Stimulated activated naive CD8-positive, alpha-beta T cell treated with anti-CD3 and anti-CD28 coated beads, Interleukin-15, amount 100 ng/mL, for 72 hours (primary cell): ENCODE results near the gene ASTL.
"Not testable (repeated sequence)": the region's sequence is repeated elsewhere in the genome, so short reads cannot be mapped to it uniquely, and the experiment has no call there.

Experiments used
- ATAC-seq: fragments of 150-1000 bp; cut with Tn5 transposase; 2 replicates; pipeline ENCODE4 v1.10.0; 2021; ENCODE audit warnings: mild to moderate bottlenecking, moderate library complexity
- DNase-seq, 2 donors: peaks; one replicate each; pipeline ENCODE4 v3.0.0; 2021 to 2022
- H3K27ac Mint-ChIP-seq, 2 donors: one replicate each; pipeline ENCODE4 v1.8.0; 2022; ENCODE audit warnings: mild to moderate bottlenecking in 2 of 2, mixed read lengths in 2 of 2, moderate library complexity in 2 of 2
- H3K27me3 Mint-ChIP-seq: one replicate; pipeline ENCODE4 v1.8.0; 2022; ENCODE audit warnings: mixed read lengths
- H3K4me1 Mint-ChIP-seq: one replicate; pipeline ENCODE4 v1.8.0; 2022; ENCODE audit warnings: mild to moderate bottlenecking, mixed read lengths
- H3K4me3 Mint-ChIP-seq, 2 donors: one replicate each; pipeline ENCODE4 v1.8.0; 2022; ENCODE audit warnings: mild to moderate bottlenecking in 2 of 2, mixed read lengths in 2 of 2, moderate library complexity in 1 of 2
- H3K9me3 Mint-ChIP-seq, 2 donors: one replicate each; pipeline ENCODE4 v1.8.0; 2022; ENCODE audit warnings: mixed read lengths in 2 of 2

ASTL gene

GRCh38 chr2:96143231-96143847 is 5.0 kb upstream of the ASTL start:
- DNase-seq, result peak in 1 of 2 donors; percentile 58
- H3K4me1 Mint-ChIP-seq, result peaks cover 74% of the 10 kb centered on the region
- peak overlapping the region; percentile 97 to 98 for H3K4me3 Mint-ChIP-seq
- no peaks in the 10 kb centered on the region for H3K27me3 Mint-ChIP-seq
- no peak for ATAC-seq
- peak overlapping the region; percentile 94 to 99 for H3K27ac Mint-ChIP-seq
- H3K9me3 Mint-ChIP-seq, result no peaks in the 10 kb centered on the region

- ATAC-seq, result peak; percentile 18
- H3K4me1 Mint-ChIP-seq, result peaks cover 70% of the 10 kb centered on the region
- peak; percentile 78 to 85 for DNase-seq
- no peaks in the 10 kb centered on the region for H3K27me3 Mint-ChIP-seq
- H3K9me3 Mint-ChIP-seq, result no peaks in the 10 kb centered on the region
- peak overlapping the region; percentile 97 to 98 for H3K4me3 Mint-ChIP-seq
- H3K27ac Mint-ChIP-seq, result peak overlapping the region; percentile 93 to 99
Measured at GRCh38 chr2:96142217-96143113, 4.2 kb upstream of the ASTL start.

GRCh38 chr2:96141624-96141967 is 3.3 kb upstream of the ASTL start:
- not testable (repeated sequence) for H3K27me3 Mint-ChIP-seq, H3K27ac Mint-ChIP-seq, H3K9me3 Mint-ChIP-seq, ATAC-seq, DNase-seq
- H3K4me3 Mint-ChIP-seq, result peak overlapping the region; percentile 97 to 98
- H3K4me1 Mint-ChIP-seq, result peaks cover 62% of the 10 kb centered on the region

- H3K27ac Mint-ChIP-seq, result peak overlapping the region in 1 of 2 donors; percentile 80
- peak overlapping the region; percentile 97 to 98 for H3K4me3 Mint-ChIP-seq
- peaks cover 57% of the 10 kb centered on the region for H3K4me1 Mint-ChIP-seq
- no peaks in the 10 kb centered on the region for H3K27me3 Mint-ChIP-seq
- H3K9me3 Mint-ChIP-seq, result no peaks in the 10 kb centered on the region
- no peak for DNase-seq
- no peak for ATAC-seq
Measured at GRCh38 chr2:96140941-96141623, 2.8 kb upstream of the ASTL start.

- Mint-ChIP-seq H3K27me3 (no peaks in the 10 kb centered on the region), H3K4me1 (peaks cover 51% of the 10 kb centered on the region), H3K4me3 (peak overlapping the region; percentile 52 to 97), H3K9me3 (no peaks in the 10 kb centered on the region), H3K27ac (no peak overlapping the region)
- ATAC-seq, result no peak
- no peak for DNase-seq
Measured at GRCh38 chr2:96139181-96139758, 968 bp upstream of the ASTL start.

GRCh38 chr2:96137321-96138178 is 752 bp downstream of the ASTL start:
- H3K4me3 Mint-ChIP-seq, result no peak overlapping the region
- ATAC-seq (peak; percentile 0), DNase-seq (no peak)
- no peaks in the 10 kb centered on the region for H3K27me3 Mint-ChIP-seq
- peaks cover 47% of the 10 kb centered on the region for H3K4me1 Mint-ChIP-seq
- no peak overlapping the region for H3K27ac Mint-ChIP-seq
- H3K9me3 Mint-ChIP-seq, result no peaks in the 10 kb centered on the region

- Mint-ChIP-seq H3K4me1 (peaks cover 47% of the 10 kb centered on the region), H3K4me3 (no peak overlapping the region), H3K9me3 (no peaks in the 10 kb centered on the region), H3K27me3 (no peaks in the 10 kb centered on the region), H3K27ac (no peak overlapping the region)
- ATAC-seq (no peak), DNase-seq (no peak)
Measured at GRCh38 chr2:96136129-96136720, 2.1 kb downstream of the ASTL start.

GRCh38 chr2:96135621-96136020 is 2.7 kb downstream of the ASTL start:
- Mint-ChIP-seq H3K27me3 (no peaks in the 10 kb centered on the region), H3K9me3 (no peaks in the 10 kb centered on the region), H3K4me3 (no peak overlapping the region), H3K4me1 (peaks cover 49% of the 10 kb centered on the region), H3K27ac (no peak overlapping the region)
- no peak for DNase-seq
- no peak for ATAC-seq

GRCh38 chr2:96135171-96135570 is 3.1 kb downstream of the ASTL start:
- H3K27me3 Mint-ChIP-seq, result no peaks in the 10 kb centered on the region
- H3K4me1 Mint-ChIP-seq, result peaks cover 49% of the 10 kb centered on the region
- H3K4me3 Mint-ChIP-seq, result no peak overlapping the region
- no peak for DNase-seq
- no peaks in the 10 kb centered on the region for H3K9me3 Mint-ChIP-seq
- peak overlapping the region in 1 of 2 donors; percentile 89 for H3K27ac Mint-ChIP-seq
- ATAC-seq, result no peak

GRCh38 chr2:96134421-96134820 is 3.9 kb downstream of the ASTL start:
- Mint-ChIP-seq H3K27ac (peak overlapping the region in 1 of 2 donors; percentile 89), H3K4me1 (peaks cover 48% of the 10 kb centered on the region), H3K9me3 (no peaks in the 10 kb centered on the region), H3K27me3 (no peaks in the 10 kb centered on the region), H3K4me3 (no peak overlapping the region)
- DNase-seq (no peak), ATAC-seq (no peak)

- ATAC-seq, result no peak
- no peak for DNase-seq
- Mint-ChIP-seq H3K27me3 (no peaks in the 10 kb centered on the region), H3K27ac (peak overlapping the region; percentile 88 to 93), H3K4me1 (peaks cover 33% of the 10 kb centered on the region), H3K4me3 (peak overlapping the region; percentile 4 to 51), H3K9me3 (no peaks in the 10 kb centered on the region)
Measured at GRCh38 chr2:96131813-96132745, 6.2 kb downstream of the ASTL start.

- ATAC-seq (peak; percentile 44), DNase-seq (no peak)
- Mint-ChIP-seq H3K27ac (peak overlapping the region; percentile 88 to 93), H3K4me3 (peak overlapping the region; percentile 4 to 51), H3K9me3 (no peaks in the 10 kb centered on the region), H3K27me3 (no peaks in the 10 kb centered on the region), H3K4me1 (peaks cover 33% of the 10 kb centered on the region)
Measured at GRCh38 chr2:96131152-96131812, 7.0 kb downstream of the ASTL start.

- no peaks in the 10 kb centered on the region for H3K27me3 Mint-ChIP-seq
- no peak overlapping the region for H3K4me3 Mint-ChIP-seq
- H3K27ac Mint-ChIP-seq, result no peak overlapping the region
- H3K9me3 Mint-ChIP-seq, result no peaks in the 10 kb centered on the region
- ATAC-seq (no peak), DNase-seq (no peak)
- H3K4me1 Mint-ChIP-seq, result peaks cover 33% of the 10 kb centered on the region
Measured at GRCh38 chr2:96130483-96130882, 7.8 kb downstream of the ASTL start.
